HepG2 (cell line): ENCODE measurements around the gene PPP1R2B.

Experiments
- BRF2 ChIP-seq: sonication (generic); formaldehyde crosslinking; IDR thresholded peaks from 2 replicates; pipeline ENCODE4 v1.8.1; 2022; ENCODE audit warnings: mild to moderate bottlenecking, missing genetic modification reagents
- HMG20B ChIP-seq: conservative IDR thresholded peaks from 2 replicates; pipeline ENCODE4 v1.6.1; 2016; ENCODE audit warnings: missing genetic modification reagents, missing compliant biosample characterization
- KAT8 ChIP-seq: IDR thresholded peaks from 2 replicates; pipeline ENCODE4 v1.6.1; 2016; ENCODE audit warnings: missing genetic modification reagents, missing compliant biosample characterization
- KDM5B ChIP-seq: sonication (generic); formaldehyde crosslinking; IDR thresholded peaks from 2 replicates; pipeline ENCODE4 v1.4.0; 2020; ENCODE audit warnings: missing genetic modification reagents, mild to moderate bottlenecking, borderline replicate concordance
- MXD1 ChIP-seq: sonication (generic); formaldehyde crosslinking; IDR thresholded peaks from 2 replicates; pipeline ENCODE4 v1.4.0; 2020; ENCODE audit warnings: mild to moderate bottlenecking, missing genetic modification reagents
- NCOA1 ChIP-seq: sonication (generic); formaldehyde crosslinking; IDR thresholded peaks from 2 replicates; pipeline ENCODE4 v1.9.0; 2021; ENCODE audit warnings: missing genetic modification reagents
- WIZ ChIP-seq: sonication (generic); formaldehyde crosslinking; IDR thresholded peaks from 2 replicates; pipeline ENCODE4 v1.5.1; 2020; ENCODE audit warnings: mild to moderate bottlenecking, missing genetic modification reagents
- ZFP36 ChIP-seq: fragments of 150-350 bp; IDR thresholded peaks from 2 replicates; pipeline ENCODE4 v1.6.1; 2018; ENCODE audit warnings: borderline replicate concordance, low read length, low read depth; ENCODE audit not compliant: partially characterized antibody
- ZNF354B ChIP-seq: sonication (generic); formaldehyde crosslinking; IDR thresholded peaks from 2 replicates; pipeline ENCODE4 v1.8.0; 2022; ENCODE audit warnings: mild to moderate bottlenecking, missing genetic modification reagents

- TF ChIP-seq KAT8 = no peak
- TF ChIP-seq BRF2 (CRISPR knock-in tag) = no peak
- no peak for TF ChIP-seq ZFP36
- no peak for TF ChIP-seq MXD1 (CRISPR knock-in tag)
- no peak for TF ChIP-seq HMG20B (CRISPR knock-in tag)
- no peak for TF ChIP-seq ZNF354B (CRISPR knock-in tag)
- no peak for TF ChIP-seq WIZ (CRISPR knock-in tag)
- no peak for TF ChIP-seq KDM5B (CRISPR knock-in tag)
- TF ChIP-seq NCOA1 (CRISPR knock-in tag) = no peak
Observed at GRCh38 chr5:156893517-156893916, 43.4 kb downstream of the PPP1R2B start.
